Activated naive CD4-positive, alpha-beta T cell (primary cell): ENCODE measurements around the gene B3GNT2.

ENCODE experiments used
- DNase-seq, 4 experiments: peaks; one replicate each; lab custom pipeline; 2025; lab: John Stamatoyannopoulos, UW

The B3GNT2 gene

GRCh38 chr2:62205554-62205953, 9.6 kb downstream of the B3GNT2 start:
- DNase-seq, result no peak

GRCh38 chr2:62206024-62206423, 10.1 kb downstream of the B3GNT2 start:
- no peak for DNase-seq

GRCh38 chr2:62207491-62207890, 11.6 kb downstream of the B3GNT2 start:
- no peak for DNase-seq

GRCh38 chr2:62208074-62208757, 12.3 kb downstream of the B3GNT2 start:
- no peak for DNase-seq

GRCh38 chr2:62208758-62209114, 12.8 kb downstream of the B3GNT2 start:
- no peak for DNase-seq

GRCh38 chr2:62209427-62209991, 13.6 kb downstream of the B3GNT2 start:
- no peak for DNase-seq

GRCh38 chr2:62215306-62216064, 19.6 kb downstream of the B3GNT2 start:
- no peak for DNase-seq

- no peak for DNase-seq
These were observed 20.2 kb downstream of the B3GNT2 start for GRCh38 chr2:62216113-62216512.

- DNase-seq, result no peak
These were observed 20.7 kb downstream of the B3GNT2 start for GRCh38 chr2:62216616-62217015.

- DNase-seq, result no peak
These were observed 21.5 kb downstream of the B3GNT2 start for GRCh38 chr2:62217421-62217820.

- DNase-seq, result no peak
These were observed 22.1 kb downstream of the B3GNT2 start for GRCh38 chr2:62217970-62218369.

GRCh38 chr2:62219407-62220159, 23.7 kb downstream of the B3GNT2 start:
- DNase-seq, result no peak

- DNase-seq, result no peak
These were observed 25.2 kb downstream of the B3GNT2 start for GRCh38 chr2:62221141-62221540.

GRCh38 chr2:62222171-62222570, 26.3 kb downstream of the B3GNT2 start:
- no peak for DNase-seq

- DNase-seq, result no peak
These were observed 26.8 kb downstream of the B3GNT2 start for GRCh38 chr2:62222674-62223073.

- no peak for DNase-seq
These were observed 29.1 kb downstream of the B3GNT2 start for GRCh38 chr2:62224976-62225375.

GRCh38 chr2:62227386-62228075, 31.6 kb downstream of the B3GNT2 start:
- no peak for DNase-seq

- DNase-seq, result no peak
These were observed 33.2 kb downstream of the B3GNT2 start for GRCh38 chr2:62229082-62229605.

- DNase-seq, result no peak
These were observed 35.6 kb downstream of the B3GNT2 start for GRCh38 chr2:62231541-62231940.

- DNase-seq, result no peak
These were observed 39.1 kb downstream of the B3GNT2 start for GRCh38 chr2:62234755-62235655.

GRCh38 chr2:62236499-62236898, 40.6 kb downstream of the B3GNT2 start:
- no peak for DNase-seq
